Measurements from ENCODE around the gene VRK1.
"Not testable (repeated sequence)": the region's sequence is repeated elsewhere in the genome, so short reads cannot be mapped to it uniquely, and the experiment has no call there.

Gene VRK1

GRCh38 chr14:96796851-96797581 lies at the start of gene VRK1:
TSS of gene VRK1 (plus strand) at chr14:96797382. CDS start at chr14:96833472, 36,090 bp downstream.
- peak; percentile 91 for DNase-seq (ENCODE audit: low read depth, low spot score)

GRCh38 chr14:96747608-96748007 lies 49.6 kb upstream of the VRK1 start:
- no peak for DNase-seq (ENCODE audit: low read depth, low spot score)

- DNase-seq (ENCODE audit: low read depth, low spot score) = no peak
These were observed 48.8 kb upstream of the VRK1 start for GRCh38 chr14:96748362-96748761.

GRCh38 chr14:96751505-96751904 lies 45.7 kb upstream of the VRK1 start:
- DNase-seq (ENCODE audit: low read depth, low spot score) = no peak

- DNase-seq (ENCODE audit: low read depth, low spot score) = no peak
These were observed 45.1 kb upstream of the VRK1 start for GRCh38 chr14:96752125-96752524.

- no peak for DNase-seq (ENCODE audit: low read depth, low spot score)
These were observed 44.6 kb upstream of the VRK1 start for GRCh38 chr14:96752594-96752993.

GRCh38 chr14:96754162-96754844 lies 42.9 kb upstream of the VRK1 start:
- no peak for DNase-seq (ENCODE audit: low read depth, low spot score)

- DNase-seq (ENCODE audit: low read depth, low spot score) = no peak
These were observed 42.4 kb upstream of the VRK1 start for GRCh38 chr14:96754845-96755184.

GRCh38 chr14:96756745-96757144 lies 40.4 kb upstream of the VRK1 start:
- no peak for DNase-seq (ENCODE audit: low read depth, low spot score)

- DNase-seq (ENCODE audit: low read depth, low spot score) = no peak
These were observed 39.7 kb upstream of the VRK1 start for GRCh38 chr14:96757456-96757855.

- no peak for DNase-seq (ENCODE audit: low read depth, low spot score)
These were observed 36.1 kb upstream of the VRK1 start for GRCh38 chr14:96761066-96761465.

GRCh38 chr14:96762650-96763049 lies 34.5 kb upstream of the VRK1 start:
- DNase-seq (ENCODE audit: low read depth, low spot score) = no peak

- no peak for DNase-seq (ENCODE audit: low read depth, low spot score)
These were observed 33.2 kb upstream of the VRK1 start for GRCh38 chr14:96764012-96764411.

- not testable (repeated sequence) for DNase-seq (ENCODE audit: low read depth, low spot score)
These were observed 32.0 kb upstream of the VRK1 start for GRCh38 chr14:96765205-96765604.

GRCh38 chr14:96772929-96773328 lies 24.3 kb upstream of the VRK1 start:
- no peak for DNase-seq (ENCODE audit: low read depth, low spot score)

- no peak for DNase-seq (ENCODE audit: low read depth, low spot score)
These were observed 20.4 kb upstream of the VRK1 start for GRCh38 chr14:96776791-96777190.

GRCh38 chr14:96780500-96780899 lies 16.7 kb upstream of the VRK1 start:
- no peak for DNase-seq (ENCODE audit: low read depth, low spot score)

GRCh38 chr14:96781371-96781770 lies 15.8 kb upstream of the VRK1 start:
- no peak for DNase-seq (ENCODE audit: low read depth, low spot score)

GRCh38 chr14:96782436-96782835 lies 14.7 kb upstream of the VRK1 start:
- DNase-seq (ENCODE audit: low read depth, low spot score) = no peak

- no peak for DNase-seq (ENCODE audit: low read depth, low spot score)
These were observed 13.9 kb upstream of the VRK1 start for GRCh38 chr14:96783043-96783914.

- DNase-seq (ENCODE audit: low read depth, low spot score) = no peak
These were observed 13.3 kb upstream of the VRK1 start for GRCh38 chr14:96783915-96784224.

GRCh38 chr14:96790186-96790585 lies 7.0 kb upstream of the VRK1 start:
- DNase-seq (ENCODE audit: low read depth, low spot score) = no peak

GRCh38 chr14:96790706-96791105 lies 6.5 kb upstream of the VRK1 start:
- DNase-seq (ENCODE audit: low read depth, low spot score) = no peak

Data from activated CD4-positive, CD25-positive, alpha-beta regulatory T cell treated with anti-CD3 and anti-CD28 coated beads, Interleukin-2, amount 50 U/mL, for 16 hours (primary cell).